HEK293 (cell line): ENCODE data around the gene DOCK3.

Experiments used
- CTCF ChIA-PET: fragments of 350-600 bp; formaldehyde crosslinking; extraction: SDS; loops from one replicate; lab custom pipeline; 2021; ENCODE audit warnings: antibody characterized with exemption; lab: Yijun Ruan, JAX
- POLR2A ChIA-PET: fragments of 300-600 bp; formaldehyde crosslinking; extraction: SDS; loops from one replicate; lab custom pipeline; 2020; ENCODE audit warnings: antibody characterized with exemption, inconsistent platforms; lab: Yijun Ruan, JAX
- H3K27ac ChIP-seq: fragments of 200-500 bp; sonication (Bioruptor generic); 2 replicates; pipeline ENCODE4 v1.5.1; 2014; ENCODE audit warnings: low read depth, low read length, control low read depth, inconsistent platforms; ENCODE audit errors: extremely low read depth
- H3K36me3 ChIP-seq, 2 experiments: fragments of 200-500 bp in 1 of 2; sonication (Bioruptor generic) in 1 of 2; 1 replicate in 1 of 2; 2 replicates in 1 of 2; pipeline ENCODE4 v1.5.1; 2014 to 2017; ENCODE audit warnings: inconsistent platforms in 2 of 2, low read length in 2 of 2; ENCODE audit not compliant: control insufficient read depth in 2 of 2, insufficient read depth in 1 of 2
- H3K4me1 ChIP-seq: fragments of 200-500 bp; sonication (Bioruptor generic); 2 replicates; pipeline ENCODE4 v1.5.1; 2014; ENCODE audit warnings: mild to moderate bottlenecking, low read length, inconsistent platforms; ENCODE audit not compliant: control insufficient read depth, insufficient read depth
- H3K4me3 ChIP-seq: 2 replicates; pipeline ENCODE4 v1.5.1; 2011; ENCODE audit warnings: low read depth, mild to moderate bottlenecking, control low read depth, low read length, moderate library complexity
- H3K9me3 ChIP-seq: fragments of 200-500 bp; sonication (Bioruptor generic); 2 replicates; pipeline ENCODE4 v1.5.1; 2014; ENCODE audit warnings: low read depth, low read length, inconsistent platforms; ENCODE audit not compliant: control insufficient read depth, insufficient read depth
- EGR2 ChIP-seq: fragments of 450-650 bp; formaldehyde crosslinking; IDR thresholded peaks from 2 replicates; pipeline ENCODE4 v1.5.1; 2016; ENCODE audit warnings: low read depth, missing biosample characterization, missing genetic modification characterization
- GFI1B ChIP-seq: fragments of 450-650 bp; formaldehyde crosslinking; IDR thresholded peaks from 2 replicates; pipeline ENCODE4 v1.5.1; 2016; ENCODE audit warnings: missing biosample characterization, missing genetic modification characterization
- GLI4 ChIP-seq: fragments of 450-650 bp; formaldehyde crosslinking; IDR thresholded peaks from 2 replicates; pipeline ENCODE4 v1.5.1; 2016; ENCODE audit warnings: missing biosample characterization, missing genetic modification characterization
- HOXD13 ChIP-seq: sonication (generic); formaldehyde crosslinking; IDR thresholded peaks from 2 replicates; pipeline ENCODE4 v1.8.0; 2022; ENCODE audit warnings: missing genetic modification reagents, borderline replicate concordance
- KLF8 ChIP-seq: fragments of 450-650 bp; formaldehyde crosslinking; IDR thresholded peaks from 2 replicates; pipeline ENCODE4 v1.5.1; 2016; ENCODE audit warnings: missing biosample characterization, missing genetic modification characterization
- OSR2 ChIP-seq: fragments of 450-650 bp; formaldehyde crosslinking; IDR thresholded peaks from 2 replicates; pipeline ENCODE4 v1.5.1; 2016; ENCODE audit warnings: missing biosample characterization, missing genetic modification characterization
- PRDM1 ChIP-seq: fragments of 450-650 bp; formaldehyde crosslinking; IDR thresholded peaks from 2 replicates; pipeline ENCODE4; 2016; ENCODE audit warnings: missing biosample characterization, missing genetic modification characterization
- SALL2 ChIP-seq: fragments of 450-650 bp; formaldehyde crosslinking; IDR thresholded peaks from 2 replicates; pipeline ENCODE4 v1.5.0; 2017; ENCODE audit warnings: missing biosample characterization, mild to moderate bottlenecking, missing genetic modification characterization, borderline replicate concordance
- SP7 ChIP-seq: fragments of 450-650 bp; formaldehyde crosslinking; IDR thresholded peaks from 2 replicates; pipeline ENCODE4 v1.5.1; 2016; ENCODE audit warnings: missing biosample characterization, missing genetic modification characterization
- ZBTB17 ChIP-seq: fragments of 450-650 bp; formaldehyde crosslinking; IDR thresholded peaks from 2 replicates; pipeline ENCODE4 v1.5.1; 2016; ENCODE audit warnings: missing biosample characterization, missing genetic modification characterization
- ZBTB48 ChIP-seq: fragments of 450-650 bp; formaldehyde crosslinking; IDR thresholded peaks from 2 replicates; pipeline ENCODE4 v1.5.1; 2016; ENCODE audit warnings: missing biosample characterization, missing genetic modification characterization
- ZBTB6 ChIP-seq: fragments of 450-650 bp; formaldehyde crosslinking; IDR thresholded peaks from 2 replicates; pipeline ENCODE4 v1.5.1; 2017; ENCODE audit warnings: missing biosample characterization, missing genetic modification characterization
- ZEB2 ChIP-seq: fragments of 450-650 bp; formaldehyde crosslinking; IDR thresholded peaks from 2 replicates; pipeline ENCODE4 v1.5.1; 2016; ENCODE audit warnings: missing biosample characterization, missing genetic modification characterization
- ZFHX2 ChIP-seq: fragments of 450-650 bp; formaldehyde crosslinking; conservative IDR thresholded peaks from 2 replicates; pipeline ENCODE4 v1.5.1; 2016; ENCODE audit warnings: missing biosample characterization, missing genetic modification characterization
- ZNF146 ChIP-seq: fragments of 450-650 bp; formaldehyde crosslinking; IDR thresholded peaks from 2 replicates; pipeline ENCODE4 v1.5.1; 2016; ENCODE audit warnings: missing biosample characterization, missing genetic modification characterization
- ZNF24 ChIP-seq: fragments of 450-650 bp; formaldehyde crosslinking; IDR thresholded peaks from 2 replicates; pipeline ENCODE4 v1.5.1; 2016; ENCODE audit warnings: missing biosample characterization, missing genetic modification characterization
- ZNF274 ChIP-seq, 2 experiments: fragments of 200-500 bp in 1 of 2; fragments of 450-650 bp in 1 of 2; sonication (Bioruptor generic) in 1 of 2; formaldehyde crosslinking in 1 of 2; IDR thresholded peaks; 2 replicates each; pipeline versions ENCODE4 v1.5.1 to v1.6.1; 2014 to 2016; ENCODE audit warnings: borderline replicate concordance in 1 of 2, inconsistent platforms in 1 of 2, low read length in 1 of 2, missing biosample characterization in 1 of 2, missing genetic modification characterization in 1 of 2
- ZNF366 ChIP-seq: fragments of 450-650 bp; formaldehyde crosslinking; conservative IDR thresholded peaks from 2 replicates; pipeline ENCODE4 v1.5.1; 2016; ENCODE audit warnings: missing biosample characterization, missing genetic modification characterization
- ZNF629 ChIP-seq: fragments of 450-650 bp; formaldehyde crosslinking; IDR thresholded peaks from 2 replicates; pipeline ENCODE4 v1.5.1; 2017; ENCODE audit warnings: missing biosample characterization, missing genetic modification characterization
- ZNF660 ChIP-seq: fragments of 450-650 bp; IDR thresholded peaks from 2 replicates; pipeline ENCODE4 v1.5.1; 2018; ENCODE audit warnings: missing biosample characterization, mild to moderate bottlenecking, missing genetic modification characterization

The DOCK3 gene

GRCh38 chr3:51340013-51340829, 665.5 kb downstream of the DOCK3 start:
- Histone ChIP-seq H3K4me3 (no peak overlapping the region), H3K9me3 (no peaks in the 10 kb centered on the region), H3K36me3 (peaks cover 0 to 28% of the 10 kb centered on the region in 2 experiments; a peak in 1 of 3 replicates), H3K4me1 (0 out of 2 replicates have a peak, but pooled peaks cover 2% of the 10 kb centered on the region), H3K27ac (no peak overlapping the region)
- CTCF ChIA-PET: interaction anchor here (0.8 kb wide), 1 partner anchor 30 kb away, joined by 3 read pairs; no protein-coding TSS in a partner anchor
- TF ChIP-seq ZBTB17 (0 out of 2 replicates have a peak, but pooled peaks have one; percentile 18), ZNF629 (tag by site-specific recombination) (0 out of 2 replicates have a peak, but pooled peaks have one; percentile 20), ZEB2 (tag by site-specific recombination) (peak; percentile 41; the same call in 1 of the 2 replicates), ZNF24 (0 out of 2 replicates have a peak, but pooled peaks have one; percentile 19), KLF8 (tag by site-specific recombination) (no peak), ZNF146 (no peak), OSR2 (tag by site-specific recombination) (peak; percentile 52; the same call in 1 of the 2 replicates), ZNF366 (tag by site-specific recombination) (0 out of 2 replicates have a peak, but pooled peaks have one; percentile 11), ZNF274 (IDR thresholded peaks at IDR 0.05; ENCODE audit: low read length) (no peak), ZNF274 (tag by site-specific recombination; IDR thresholded peaks at IDR 0.05; ENCODE audit: borderline replicate concordance) (no peak), ZBTB48 (tag by site-specific recombination) (no peak), HOXD13 (CRISPR knock-in tag) (no peak), ZNF660 (tag by site-specific recombination) (peak; percentile 66; the same call in 1 of the 2 replicates), PRDM1 (tag by site-specific recombination) (0 out of 2 replicates have a peak, but pooled peaks have one; percentile 24), SALL2 (tag by site-specific recombination) (no peak), GFI1B (tag by site-specific recombination) (peak; percentile 43; the same call in 1 of the 2 replicates), GLI4 (no peak)
- POLR2A ChIA-PET: no interaction called here

- Histone ChIP-seq H3K36me3 (peaks cover 0 to 28% of the 10 kb centered on the region in 2 experiments; a peak in 1 of 3 replicates), H3K27ac (no peak overlapping the region), H3K9me3 (no peaks in the 10 kb centered on the region), H3K4me1 (0 out of 2 replicates have a peak, but pooled peaks cover 2% of the 10 kb centered on the region), H3K4me3 (no peak overlapping the region)
- CTCF ChIA-PET: no interaction called here
- POLR2A ChIA-PET: interaction anchor here (0.6 kb wide), 1 partner anchor 586 kb away, joined by 6 read pairs; no protein-coding TSS in a partner anchor
- TF ChIP-seq ZFHX2 (tag by site-specific recombination) (peak; percentile 61), ZBTB6 (tag by site-specific recombination) (no peak), EGR2 (tag by site-specific recombination) (peak; percentile 82), SP7 (tag by site-specific recombination) (no peak)
These were observed 666.4 kb downstream of the DOCK3 start for GRCh38 chr3:51340989-51341636.
